Chondrocyte (in vitro differentiated cells): ENCODE results near the gene CBL. TPM values are rescaled to one million over a fixed set of nuclear protein-coding genes. Genes with fewer than 3 reads are reported as not detected.

Experiments
- DNase-seq: peaks from one replicate; pipeline ENCODE4 v3.0.0; 2021; ENCODE audit warnings: mixed read lengths, low spot score
- H3K27ac Mint-ChIP-seq: one replicate; pipeline ENCODE4 v1.8.0; 2021; ENCODE audit warnings: mild to moderate bottlenecking, moderate library complexity, mixed read lengths; ENCODE audit not compliant: unreplicated experiment
- H3K27me3 Mint-ChIP-seq: 2 replicates; pipeline ENCODE4 v1.8.0; 2021; ENCODE audit warnings: low read depth, mixed read lengths
- H3K36me3 Mint-ChIP-seq: 2 replicates; pipeline ENCODE4 v1.8.0; 2021; ENCODE audit warnings: low read depth, mixed read lengths
- H3K4me1 Mint-ChIP-seq: 2 replicates; pipeline ENCODE4 v1.8.0; 2021; ENCODE audit warnings: low read depth, mild to moderate bottlenecking, mixed read lengths
- H3K4me3 Mint-ChIP-seq: one replicate; pipeline ENCODE4 v1.8.0; 2021; ENCODE audit warnings: mild to moderate bottlenecking, moderate library complexity, mixed read lengths; ENCODE audit not compliant: unreplicated experiment
- H3K9me3 Mint-ChIP-seq: 2 replicates; pipeline ENCODE4 v1.8.0; 2021; ENCODE audit warnings: low read depth, mixed read lengths
- total RNA-seq: library from RNA; stranded (reverse); gene quantifications from 3 replicates; pipeline ENCODE4 v1.2.1, GENCODE V29; 2021
- TF ChIP-seq, protein P1 (sequence below): fragments of 200-600 bp; sonication (generic); IDR thresholded peaks from 2 replicates; pipeline ENCODE4 v1.5.0; 2021; ENCODE audit warnings: antibody characterized with exemption, mild to moderate bottlenecking, moderate library complexity

CBL gene
- total RNA-seq, 1 donor from 2014 or later = 25.8 TPM

DNA sequence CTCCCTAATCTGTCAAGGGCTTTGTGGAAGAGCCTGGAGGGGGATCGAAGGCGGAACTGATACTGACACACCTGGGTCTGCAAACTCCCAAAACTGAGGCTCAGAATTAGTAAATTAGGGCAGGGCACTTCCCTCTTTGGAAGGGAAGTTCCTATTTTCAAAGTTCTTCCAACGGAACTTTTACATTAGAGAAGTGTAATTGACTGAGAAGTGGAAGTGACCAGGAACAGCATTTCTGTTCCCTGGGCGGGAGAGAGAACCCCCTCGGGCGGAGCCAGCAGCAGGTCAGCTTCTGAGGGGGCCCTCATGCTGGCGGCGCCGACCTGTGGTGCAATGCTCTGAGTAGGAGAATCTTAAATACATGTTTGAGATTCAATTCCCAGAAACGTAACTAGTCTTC is 1.1 kb upstream of the CBL start:
- no peaks in the 10 kb centered on the region for H3K9me3 Mint-ChIP-seq
- no peak overlapping the region for H3K4me3 Mint-ChIP-seq
- DNase-seq = peak; percentile 60
- TF ChIP-seq, protein P1, sequence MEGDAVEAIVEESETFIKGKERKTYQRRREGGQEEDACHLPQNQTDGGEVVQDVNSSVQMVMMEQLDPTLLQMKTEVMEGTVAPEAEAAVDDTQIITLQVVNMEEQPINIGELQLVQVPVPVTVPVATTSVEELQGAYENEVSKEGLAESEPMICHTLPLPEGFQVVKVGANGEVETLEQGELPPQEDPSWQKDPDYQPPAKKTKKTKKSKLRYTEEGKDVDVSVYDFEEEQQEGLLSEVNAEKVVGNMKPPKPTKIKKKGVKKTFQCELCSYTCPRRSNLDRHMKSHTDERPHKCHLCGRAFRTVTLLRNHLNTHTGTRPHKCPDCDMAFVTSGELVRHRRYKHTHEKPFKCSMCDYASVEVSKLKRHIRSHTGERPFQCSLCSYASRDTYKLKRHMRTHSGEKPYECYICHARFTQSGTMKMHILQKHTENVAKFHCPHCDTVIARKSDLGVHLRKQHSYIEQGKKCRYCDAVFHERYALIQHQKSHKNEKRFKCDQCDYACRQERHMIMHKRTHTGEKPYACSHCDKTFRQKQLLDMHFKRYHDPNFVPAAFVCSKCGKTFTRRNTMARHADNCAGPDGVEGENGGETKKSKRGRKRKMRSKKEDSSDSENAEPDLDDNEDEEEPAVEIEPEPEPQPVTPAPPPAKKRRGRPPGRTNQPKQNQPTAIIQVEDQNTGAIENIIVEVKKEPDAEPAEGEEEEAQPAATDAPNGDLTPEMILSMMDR = no peak
- H3K27ac Mint-ChIP-seq = no peak overlapping the region
- H3K36me3 Mint-ChIP-seq = no peaks in the 10 kb centered on the region
- peaks cover 32% of the 10 kb centered on the region for H3K4me1 Mint-ChIP-seq
- H3K27me3 Mint-ChIP-seq = no peaks in the 10 kb centered on the region

DNA sequence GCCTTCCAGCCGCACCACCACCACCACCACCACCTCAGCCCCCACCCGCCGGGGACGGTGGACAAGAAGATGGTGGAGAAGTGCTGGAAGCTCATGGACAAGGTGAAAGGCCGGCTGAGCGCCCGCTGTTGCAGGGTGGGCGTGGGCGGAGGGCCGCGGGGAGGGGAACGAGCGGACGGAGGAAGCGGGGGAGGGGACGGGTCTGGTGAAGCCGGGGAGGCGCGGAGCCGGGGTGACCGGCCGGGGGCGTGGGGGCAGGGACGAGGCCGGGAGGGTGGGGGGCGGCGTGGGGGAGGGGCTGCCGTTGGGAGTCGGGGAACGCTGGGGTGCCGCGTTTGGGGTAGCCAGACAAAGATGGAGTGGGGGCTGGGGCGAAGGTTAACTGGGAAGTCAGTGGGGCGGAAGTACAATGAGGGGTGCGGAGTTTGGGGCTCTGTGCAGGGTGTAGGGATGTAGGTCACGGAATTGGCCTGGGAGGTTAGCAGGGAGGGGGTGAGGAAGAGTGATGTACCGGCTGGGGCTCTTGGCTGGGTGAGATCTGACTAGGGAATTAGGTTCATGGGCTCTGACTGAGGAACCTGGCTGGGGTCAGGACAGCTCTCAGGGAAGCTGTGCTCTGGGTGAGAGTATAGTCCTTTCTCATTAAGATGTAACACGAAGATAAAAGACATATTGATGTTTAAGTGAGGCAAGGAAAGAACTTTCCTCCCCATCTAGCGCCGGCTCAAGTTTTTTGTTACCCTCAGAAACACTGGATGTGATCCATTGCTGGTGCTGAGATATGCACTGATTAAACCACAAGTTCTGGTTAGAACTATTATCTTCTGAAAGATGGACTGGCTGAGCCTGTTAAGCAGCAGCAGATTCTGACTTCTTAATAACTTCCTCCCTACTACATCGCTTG is 624 bp downstream of the CBL start:
- peak overlapping the region; percentile 93 for H3K27ac Mint-ChIP-seq
- peak; percentile 91 for DNase-seq

GRCh38 chr11:119207415-119207960 is 1.3 kb downstream of the CBL start:
- Mint-ChIP-seq H3K4me3 (peak overlapping the region; percentile 96), H3K36me3 (no peaks in the 10 kb centered on the region), H3K4me1 (peaks cover 32% of the 10 kb centered on the region), H3K27me3 (no peaks in the 10 kb centered on the region), H3K27ac (peak overlapping the region; percentile 93), H3K9me3 (no peaks in the 10 kb centered on the region)
- TF ChIP-seq, protein P1 = no peak
- no peak for DNase-seq

More for the DNA sequence above, 624 bp downstream of the CBL start:
- H3K4me1 Mint-ChIP-seq = peaks cover 32% of the 10 kb centered on the region
- peak overlapping the region; percentile 96 for H3K4me3 Mint-ChIP-seq
- no peaks in the 10 kb centered on the region for H3K9me3 Mint-ChIP-seq
- TF ChIP-seq, protein P1 = no peak
- no peaks in the 10 kb centered on the region for H3K27me3 Mint-ChIP-seq
- no peaks in the 10 kb centered on the region for H3K36me3 Mint-ChIP-seq

GRCh38 chr11:119209186-119209585 is 3.0 kb downstream of the CBL start:
- Mint-ChIP-seq H3K9me3 (no peaks in the 10 kb centered on the region), H3K4me3 (no peak overlapping the region), H3K27me3 (no peaks in the 10 kb centered on the region), H3K36me3 (no peaks in the 10 kb centered on the region), H3K27ac (peak overlapping the region; percentile 51), H3K4me1 (peaks cover 35% of the 10 kb centered on the region)
- TF ChIP-seq, protein P1 = no peak
- DNase-seq = peak; percentile 19

- TF ChIP-seq, protein P1 = no peak
- Mint-ChIP-seq H3K9me3 (no peaks in the 10 kb centered on the region), H3K4me3 (no peak overlapping the region), H3K27ac (peak overlapping the region; percentile 57), H3K36me3 (no peaks in the 10 kb centered on the region), H3K4me1 (peaks cover 35% of the 10 kb centered on the region), H3K27me3 (no peaks in the 10 kb centered on the region)
- no peak for DNase-seq
Measured at GRCh38 chr11:119210050-119210449, 3.9 kb downstream of the CBL start.
